Smooth muscle cell of the brain vasculature (primary cell): ENCODE data around the gene RIC3.

Source experiments
- DNase-seq: peaks from one replicate; pipeline ENCODE4 v3.0.0-alpha.2; 2012; ENCODE audit warnings: low read depth, low spot score

RIC3 gene

GRCh38 chr11:8168485-8169257 lies at the start of gene RIC3:
RIC3 (minus strand) TSS chr11:8169025; CDS start chr11:8168989, 36 bp downstream.
- no peak for DNase-seq

GRCh38 chr11:8218409-8218808 lies 49.6 kb upstream of the RIC3 start:
- no peak for DNase-seq

DNA sequence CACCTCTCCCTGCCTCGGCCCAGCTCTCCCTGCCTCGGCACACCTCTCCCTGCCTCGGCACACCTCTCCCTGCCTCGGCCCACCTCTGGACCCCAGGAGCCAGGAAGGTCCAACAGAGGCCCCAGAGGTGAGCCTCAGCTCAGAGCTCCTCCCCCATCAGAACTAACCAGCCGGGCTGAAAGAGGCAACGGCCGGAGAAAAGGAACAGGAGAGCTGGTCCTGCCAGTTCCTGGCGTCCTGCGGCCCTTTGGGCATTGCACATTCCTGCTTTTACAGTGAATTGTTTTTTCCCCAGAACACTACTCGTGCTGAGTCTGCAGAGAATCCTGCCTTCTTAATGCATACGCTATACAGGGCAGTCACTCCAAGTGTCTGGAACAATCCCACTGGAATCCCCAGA lies 49.1 kb upstream of the RIC3 start:
- no peak for DNase-seq

DNA sequence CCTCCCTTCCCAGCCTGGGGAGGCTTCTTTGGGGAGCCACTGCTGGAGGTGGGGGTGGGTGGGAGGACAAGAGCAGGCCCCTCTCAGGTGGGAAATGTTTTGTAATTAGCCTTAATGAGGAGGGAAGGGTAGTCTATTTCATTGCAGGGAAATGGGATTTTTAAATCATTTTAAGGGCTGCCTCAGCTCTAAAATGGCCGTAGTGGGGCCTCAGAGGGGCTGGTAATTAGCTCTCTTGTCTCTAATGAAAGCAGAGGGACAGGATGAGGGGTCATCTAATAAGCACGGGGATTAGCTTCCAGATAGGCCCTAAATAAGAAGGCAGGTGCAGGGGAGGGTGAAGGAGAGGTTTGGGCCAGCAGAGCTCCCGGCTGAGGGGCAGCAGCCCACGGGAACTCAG lies 48.3 kb upstream of the RIC3 start:
- DNase-seq: no peak

DNA sequence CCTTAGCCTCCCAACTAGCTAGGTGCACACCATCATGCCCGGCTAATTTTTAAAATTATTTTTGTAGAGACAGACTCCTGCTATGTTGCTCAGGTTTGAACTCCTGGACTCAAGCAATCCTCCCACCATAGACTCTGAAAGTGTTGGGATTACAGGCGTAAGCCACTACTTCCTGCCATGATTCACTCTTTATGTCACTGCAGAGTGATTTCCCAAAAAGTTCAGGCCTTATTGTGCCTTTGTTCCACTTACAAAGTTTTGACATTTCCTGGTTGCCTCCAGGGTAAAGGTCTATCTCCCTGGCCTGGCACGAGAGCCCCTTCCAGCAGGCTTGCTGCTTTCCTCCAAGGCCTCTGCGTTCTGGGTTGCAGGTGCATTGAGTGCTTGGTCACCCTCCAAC lies 44.6 kb upstream of the RIC3 start:
- no peak for DNase-seq

GRCh38 chr11:8209208-8209807 lies 40.5 kb upstream of the RIC3 start:
- no peak for DNase-seq

DNA sequence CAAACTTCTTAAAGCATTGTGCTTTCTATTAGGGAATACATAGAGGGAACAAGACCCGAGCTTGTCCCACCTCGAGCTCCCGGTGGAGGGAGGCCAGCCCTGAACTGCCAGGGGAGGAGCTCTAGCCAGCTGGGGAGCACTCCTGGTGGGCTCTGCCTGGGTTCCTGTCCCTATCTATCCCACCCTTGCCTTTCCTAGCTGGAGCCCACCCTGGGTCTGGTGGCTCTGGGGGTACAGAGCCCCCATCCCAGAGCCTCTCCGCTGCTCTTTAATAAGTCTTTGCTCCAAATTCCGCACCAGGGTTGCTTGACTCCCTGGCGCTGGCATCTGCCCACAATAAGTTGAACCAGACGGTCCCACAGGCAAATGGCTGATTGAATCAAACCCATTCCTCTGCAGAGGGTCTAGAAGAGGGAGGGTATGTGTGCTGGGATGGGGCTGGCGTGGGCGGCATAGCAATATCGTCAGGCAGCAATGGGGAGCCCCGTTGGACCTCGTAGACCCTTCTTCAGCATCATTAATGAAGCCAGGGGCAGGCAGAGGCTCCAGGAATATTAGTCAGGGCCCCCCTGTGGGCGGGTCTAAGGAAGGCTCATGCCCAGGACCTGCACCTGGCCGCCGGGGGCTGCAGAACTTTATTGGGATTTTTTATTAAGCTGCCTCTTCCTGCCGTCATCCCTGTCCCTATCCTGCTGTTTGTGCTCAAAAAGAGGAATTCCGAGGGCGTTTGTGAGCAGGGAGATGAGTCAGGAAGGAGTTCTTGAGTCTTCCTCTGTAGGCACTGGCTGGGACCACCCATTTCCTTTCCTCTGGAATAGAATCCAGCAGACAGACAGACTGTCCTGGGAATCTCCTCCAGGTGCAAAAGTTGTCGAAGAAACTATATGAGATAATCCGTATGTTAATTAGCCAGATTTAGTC lies 38.5 kb upstream of the RIC3 start:
- DNase-seq: no peak

GRCh38 chr11:8206251-8207079 lies 37.6 kb upstream of the RIC3 start:
- DNase-seq: no peak

- DNase-seq: no peak
Measured at GRCh38 chr11:8205566-8205965, 36.7 kb upstream of the RIC3 start.

- no peak for DNase-seq
Measured at GRCh38 chr11:8204596-8204995, 35.8 kb upstream of the RIC3 start.

- DNase-seq: no peak
Measured at GRCh38 chr11:8204025-8204424, 35.2 kb upstream of the RIC3 start.

DNA sequence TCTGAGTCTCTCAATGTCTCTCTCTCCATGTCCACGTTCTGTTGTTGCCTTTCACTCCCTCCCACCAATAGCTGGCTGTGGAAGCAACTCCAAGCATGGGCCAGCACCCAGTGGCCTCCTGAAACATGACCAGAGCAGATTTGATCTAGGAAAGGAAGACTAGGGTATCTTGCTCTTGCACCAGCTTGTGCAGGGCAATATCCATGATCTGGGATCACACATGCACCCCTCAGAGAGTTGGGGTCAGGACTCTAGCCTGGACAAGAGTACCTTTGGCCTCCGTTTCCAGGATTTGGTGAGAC lies 34.5 kb upstream of the RIC3 start:
- DNase-seq: no peak

- no peak for DNase-seq
Measured at GRCh38 chr11:8202516-8203413, 33.9 kb upstream of the RIC3 start.

DNA sequence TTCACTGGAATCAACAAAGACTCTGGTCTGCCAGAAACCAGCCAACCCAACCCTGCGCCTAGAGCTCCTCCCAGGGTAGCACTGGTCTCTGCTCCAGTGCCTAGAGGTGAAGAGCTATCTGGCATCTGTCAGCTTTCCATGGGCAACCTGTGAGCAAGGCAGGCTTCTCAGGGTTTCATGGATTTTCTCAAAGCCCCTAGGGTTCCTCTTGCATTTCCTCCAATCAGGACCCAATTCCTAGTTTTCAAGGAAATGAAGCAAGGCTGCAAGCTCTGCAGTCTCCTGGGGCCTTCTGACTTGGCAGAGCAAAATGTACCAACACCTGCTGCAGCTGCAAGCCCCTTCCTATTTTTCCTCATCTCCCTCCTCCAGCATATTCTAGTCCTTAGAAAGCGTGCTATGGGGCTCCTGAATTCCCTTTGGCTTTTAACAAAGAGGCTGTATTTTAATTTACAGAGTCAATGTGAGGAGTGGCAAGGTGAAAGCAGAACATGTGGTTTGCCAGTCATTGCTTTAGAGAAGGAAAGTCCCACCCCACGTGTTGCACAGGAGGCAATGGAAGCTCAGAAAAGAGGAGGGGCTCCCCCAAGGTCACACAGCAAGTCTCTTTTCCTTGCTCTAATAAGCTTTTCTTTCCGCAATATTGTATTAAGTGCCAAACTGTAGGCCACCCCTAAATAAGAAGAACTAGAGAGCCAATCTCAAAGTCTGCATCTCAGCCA lies 33.0 kb upstream of the RIC3 start:
- no peak for DNase-seq

- no peak for DNase-seq
Measured at GRCh38 chr11:8199676-8200075, 30.9 kb upstream of the RIC3 start.

DNA sequence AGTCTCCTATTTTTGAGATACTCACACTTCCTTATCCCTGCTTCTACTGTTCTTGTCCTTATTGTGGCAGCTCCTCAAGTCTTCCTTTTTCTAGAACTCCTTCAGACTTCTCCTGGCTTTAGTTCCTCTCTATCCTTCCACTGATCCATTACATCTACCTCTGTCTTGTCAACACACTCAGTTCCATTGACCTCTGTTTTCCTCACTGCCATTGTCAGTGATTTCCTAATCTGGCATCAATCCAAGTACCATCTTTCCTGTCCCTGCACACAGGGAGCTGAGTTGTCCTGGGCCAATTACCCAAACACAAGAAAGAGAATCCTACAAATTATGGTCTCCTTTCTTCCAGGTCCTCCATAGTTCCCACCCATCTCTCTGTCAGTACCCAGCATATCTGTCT lies 27.9 kb upstream of the RIC3 start:
- no peak for DNase-seq

- DNase-seq: no peak
Measured at GRCh38 chr11:8194956-8195355, 26.1 kb upstream of the RIC3 start.

- no peak for DNase-seq
Measured at GRCh38 chr11:8192896-8193209, 24.0 kb upstream of the RIC3 start.

DNA sequence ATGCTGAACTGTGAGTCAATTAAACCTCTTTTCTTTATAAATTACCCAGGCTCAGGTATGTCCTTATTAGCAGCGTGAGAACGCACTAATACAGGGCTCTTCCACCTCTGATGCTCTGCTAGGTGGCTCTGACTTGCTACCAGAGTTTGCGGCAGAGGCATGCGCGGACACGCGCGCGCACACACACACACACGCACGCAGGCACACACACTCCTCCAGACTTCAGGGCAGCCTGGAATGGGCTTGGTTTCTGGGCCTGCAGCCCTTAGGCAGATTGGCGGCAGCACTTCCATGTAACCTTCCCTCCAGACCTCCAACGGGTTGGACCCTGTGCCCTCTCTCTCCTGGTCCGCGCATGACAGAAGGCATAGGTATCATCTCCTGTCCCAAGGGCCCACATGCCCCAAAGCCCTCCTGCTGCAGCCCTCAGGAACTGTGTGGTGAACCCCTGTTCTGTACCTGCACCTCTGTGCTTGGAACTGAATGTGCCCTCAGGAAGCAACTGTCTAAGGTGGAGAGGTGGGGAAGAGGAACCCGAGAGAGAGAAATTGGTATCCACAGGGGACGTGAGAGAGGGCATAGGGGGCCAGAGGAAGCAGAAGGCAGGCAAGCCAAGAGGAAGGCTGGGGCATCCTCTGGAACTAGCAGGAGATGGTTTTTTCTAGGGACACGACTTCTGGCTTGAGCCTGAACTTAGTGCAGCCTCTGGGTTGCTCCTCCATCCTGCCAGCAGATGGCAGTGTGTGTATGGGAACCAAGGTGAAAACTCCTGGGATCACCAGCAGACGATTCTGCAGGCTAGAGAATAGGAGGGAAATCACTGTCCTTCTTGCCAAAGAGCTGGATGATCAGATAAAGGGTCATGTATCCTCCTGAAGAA lies 23.4 kb upstream of the RIC3 start:
- peak; percentile 29 for DNase-seq
